ENCODE measurements around the gene TFAP2E. TPM values are rescaled to one million over a fixed set of nuclear protein-coding genes. Genes with fewer than 3 reads are reported as not detected.

The TFAP2E gene
- total RNA-seq, 1 donor from 2014 or later = 1.9 TPM

GRCh38 chr1:35605071-35605866 lies 32.2 kb downstream of the TFAP2E start:
- H3K4me1 ChIP-seq = no peaks in the 10 kb centered on the region
- no peak overlapping the region for H3K4me3 ChIP-seq
- intact Hi-C loops (cut with DNase I) = no loop called here
- H3K27me3 ChIP-seq = no peaks in the 10 kb centered on the region
- no peak for TF ChIP-seq CTCF (IDR thresholded peaks at IDR 0.05)
- H3K9me3 ChIP-seq = no peaks in the 10 kb centered on the region
- DNase-seq = no peak
- H3K27ac ChIP-seq = no peak overlapping the region
- ATAC-seq = no peak
- peaks cover 94% of the 10 kb centered on the region for H3K36me3 ChIP-seq

GRCh38 chr1:35605867-35606182 lies 32.7 kb downstream of the TFAP2E start:
- TF ChIP-seq CTCF (IDR thresholded peaks at IDR 0.05) = no peak
- intact Hi-C loops (cut with DNase I) = no loop called here
- no peak overlapping the region for H3K27ac ChIP-seq
- H3K9me3 ChIP-seq = no peaks in the 10 kb centered on the region
- no peak overlapping the region for H3K4me3 ChIP-seq
- no peaks in the 10 kb centered on the region for H3K4me1 ChIP-seq
- H3K36me3 ChIP-seq = peaks cover 95% of the 10 kb centered on the region
- ATAC-seq (no peak), DNase-seq (no peak)
- H3K27me3 ChIP-seq = no peaks in the 10 kb centered on the region

- Histone ChIP-seq H3K4me3 (no peak overlapping the region), H3K36me3 (peaks cover 51% of the 10 kb centered on the region), H3K9me3 (no peaks in the 10 kb centered on the region), H3K27ac (no peak overlapping the region), H3K27me3 (no peaks in the 10 kb centered on the region), H3K4me1 (no peaks in the 10 kb centered on the region)
- no peak for ATAC-seq
- TF ChIP-seq CTCF (IDR thresholded peaks at IDR 0.05) = no peak
- no peak for DNase-seq
- intact Hi-C loops (cut with DNase I) = no loop called here
Observed at GRCh38 chr1:35611655-35612054, 38.5 kb downstream of the TFAP2E start.

- peaks cover 41% of the 10 kb centered on the region for H3K36me3 ChIP-seq
- no peaks in the 10 kb centered on the region for H3K9me3 ChIP-seq
- DNase-seq = no peak
- H3K27ac ChIP-seq = no peak overlapping the region
- no peak for TF ChIP-seq CTCF (IDR thresholded peaks at IDR 0.05)
- H3K27me3 ChIP-seq = no peaks in the 10 kb centered on the region
- H3K4me3 ChIP-seq = no peak overlapping the region
- ATAC-seq = no peak
- H3K4me1 ChIP-seq = no peaks in the 10 kb centered on the region
- intact Hi-C loops (cut with DNase I) = no loop called here
Observed at GRCh38 chr1:35615440-35615839, 42.3 kb downstream of the TFAP2E start.

GRCh38 chr1:35619237-35620121 lies 46.4 kb downstream of the TFAP2E start:
- no peaks in the 10 kb centered on the region for H3K4me1 ChIP-seq
- H3K36me3 ChIP-seq = peaks cover 51% of the 10 kb centered on the region
- H3K4me3 ChIP-seq = no peak overlapping the region
- intact Hi-C loops (cut with DNase I) = no loop called here
- H3K27me3 ChIP-seq = no peaks in the 10 kb centered on the region
- no peak for ATAC-seq
- TF ChIP-seq CTCF (IDR thresholded peaks at IDR 0.05) = no peak
- no peaks in the 10 kb centered on the region for H3K9me3 ChIP-seq
- DNase-seq = no peak
- H3K27ac ChIP-seq = no peak overlapping the region

Data from upper lobe of right lung (tissue), 1 donor.